ENCODE measurements around the gene EXO5. TPM values are rescaled to one million over a fixed set of nuclear protein-coding genes. Genes with fewer than 3 reads are reported as not detected.
"Not testable (repeated sequence)": the region's sequence is repeated elsewhere in the genome, so short reads cannot be mapped to it uniquely, and the experiment has no call there.

The EXO5 gene
- total RNA-seq, 4 donors from 2014 or later, result 2.2 to 6.3 (median 6.0) TPM

DNA sequence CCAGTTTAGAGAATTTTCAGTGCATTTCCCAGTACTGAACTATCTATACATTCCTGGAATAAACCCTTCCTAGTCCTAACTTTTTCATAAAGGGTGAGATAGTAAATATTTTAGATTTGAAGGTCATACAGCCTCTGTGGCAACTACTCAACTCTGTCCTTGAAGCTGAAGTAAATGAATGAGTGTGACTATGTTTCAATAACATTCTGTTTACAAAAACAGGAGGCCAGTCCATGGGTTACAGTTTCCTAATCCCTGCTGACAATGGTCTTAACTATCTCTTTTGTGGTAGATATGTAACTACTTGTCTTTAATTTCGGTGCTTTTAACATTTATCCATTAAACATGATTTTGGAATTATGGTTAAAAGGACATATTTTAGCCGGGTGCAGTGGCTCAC is 27.2 kb downstream of the EXO5 start:
- peaks cover 4% of the 10 kb centered on the region for H3K36me3 ChIP-seq
- no peak overlapping the region for H3K4me3 ChIP-seq
- DNase-seq (ENCODE audit: low spot score in 2 of 2), result no peak
- 93% methylated on average over 2 of the region's 2 CpGs for WGBS
- peaks cover 15% of the 10 kb centered on the region for H3K4me1 ChIP-seq
- no peaks in the 10 kb centered on the region for H3K27me3 ChIP-seq
- no peaks in the 10 kb centered on the region for H3K9me3 ChIP-seq
- no peak overlapping the region for H3K27ac ChIP-seq
- TF ChIP-seq POLR2AphosphoS5 (IDR thresholded peaks at IDR 0.05) (no peak), POLR2A (IDR thresholded peaks at IDR 0.05) (no peak)

DNA sequence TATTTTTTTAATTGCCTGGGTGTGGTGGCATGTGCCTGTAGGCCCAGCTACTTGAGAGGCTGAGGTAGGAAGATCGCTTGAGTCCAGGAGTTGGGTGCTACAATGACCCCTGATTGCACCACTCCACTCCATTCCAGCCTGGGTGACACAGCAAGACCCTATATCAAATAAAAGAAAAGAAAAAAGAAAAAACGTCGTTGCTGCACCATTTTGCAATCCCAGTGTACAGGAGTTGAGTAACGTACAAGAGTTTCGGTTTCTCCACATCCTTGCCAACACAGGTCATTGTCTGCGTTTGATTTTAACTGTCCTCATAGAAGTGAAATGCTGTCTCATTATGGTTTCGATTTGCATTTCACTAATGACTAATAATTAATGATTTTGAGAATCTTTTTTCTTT is 30.8 kb downstream of the EXO5 start:
- TF ChIP-seq EP300 (IDR thresholded peaks at IDR 0.05) (no peak), CTCF (IDR thresholded peaks at IDR 0.05) (no peak), POLR2AphosphoS5 (IDR thresholded peaks at IDR 0.05) (no peak), POLR2A (IDR thresholded peaks at IDR 0.05) (no peak)
- H3K36me3 ChIP-seq, result peaks cover 23% of the 10 kb centered on the region
- WGBS, result 76% methylated on average over 7 of the region's 7 CpGs

GRCh38 chr1:40546957-40547356 is 38.4 kb downstream of the EXO5 start:
- Histone ChIP-seq H3K36me3 (peaks cover 41% of the 10 kb centered on the region), H3K9me3 (peaks cover 3% of the 10 kb centered on the region), H3K4me1 (no peaks in the 10 kb centered on the region), H3K27me3 (no peaks in the 10 kb centered on the region), H3K27ac (no peak overlapping the region), H3K4me3 (no peak overlapping the region)
- TF ChIP-seq POLR2A (IDR thresholded peaks at IDR 0.05) (no peak), POLR2AphosphoS5 (IDR thresholded peaks at IDR 0.05) (no peak), EP300 (IDR thresholded peaks at IDR 0.05) (no peak), CTCF (IDR thresholded peaks at IDR 0.05) (no peak)
- no peak for DNase-seq (ENCODE audit: low spot score in 2 of 2)
- WGBS, result 100% methylated on average over 4 of the region's 4 CpGs

More for the DNA sequence above, 30.8 kb downstream of the EXO5 start:
- Histone ChIP-seq H3K4me1 (no peaks in the 10 kb centered on the region), H3K27ac (no peak overlapping the region), H3K4me3 (no peak overlapping the region), H3K27me3 (no peaks in the 10 kb centered on the region), H3K9me3 (no peaks in the 10 kb centered on the region)
- no peak for DNase-seq (ENCODE audit: low spot score in 2 of 2)

GRCh38 chr1:40553017-40553416 is 44.5 kb downstream of the EXO5 start:
- Histone ChIP-seq H3K36me3 (no peaks in the 10 kb centered on the region), H3K27me3 (no peaks in the 10 kb centered on the region), H3K4me3 (no peak overlapping the region), H3K27ac (no peak overlapping the region), H3K4me1 (no peaks in the 10 kb centered on the region), H3K9me3 (peaks cover 3% of the 10 kb centered on the region)
- TF ChIP-seq POLR2AphosphoS5 (IDR thresholded peaks at IDR 0.05), result no peak
- TF ChIP-seq POLR2A (IDR thresholded peaks at IDR 0.05), result no peak
- TF ChIP-seq CTCF (IDR thresholded peaks at IDR 0.05), result no peak
- 61% methylated on average over 4 of the region's 4 CpGs for whole genome bisulfite sequencing
- DNase-seq (ENCODE audit: low spot score in 2 of 2), result no peak

GRCh38 chr1:40554807-40555206 is 46.2 kb downstream of the EXO5 start:
- 83% methylated on average over 7 of the region's 7 CpGs for WGBS
- H3K9me3 ChIP-seq; H3K4me3 ChIP-seq; H3K27ac ChIP-seq; H3K27me3 ChIP-seq; DNase-seq (ENCODE audit: low spot score in 2 of 2); H3K36me3 ChIP-seq; H3K4me1 ChIP-seq: not testable (repeated sequence)

GRCh38 chr1:40556121-40556520 is 47.6 kb downstream of the EXO5 start:
- Histone ChIP-seq H3K36me3 (no peaks in the 10 kb centered on the region), H3K4me1 (no peaks in the 10 kb centered on the region), H3K9me3 (no peaks in the 10 kb centered on the region), H3K4me3 (no peak overlapping the region), H3K27me3 (no peaks in the 10 kb centered on the region), H3K27ac (no peak overlapping the region)
- no peak for DNase-seq (ENCODE audit: low spot score in 2 of 2)
- 94% methylated on average over 5 of the region's 5 CpGs for WGBS
- TF ChIP-seq EP300 (IDR thresholded peaks at IDR 0.05) (no peak), POLR2AphosphoS5 (IDR thresholded peaks at IDR 0.05) (no peak), POLR2A (IDR thresholded peaks at IDR 0.05) (no peak), CTCF (IDR thresholded peaks at IDR 0.05) (no peak)

- not testable (repeated sequence) for H3K27ac ChIP-seq; DNase-seq (ENCODE audit: low spot score in 2 of 2); H3K27me3 ChIP-seq; H3K4me3 ChIP-seq; H3K36me3 ChIP-seq; H3K4me1 ChIP-seq; H3K9me3 ChIP-seq
- WGBS, result no CpG with 5 or more reads among the region's 1 CpG
These were observed 49.7 kb downstream of the EXO5 start for GRCh38 chr1:40558241-40558640.

Data from suprapubic skin (tissue), 4 donors.